Fibroblast of the aortic adventitia (primary cell): ENCODE results near the gene THAP6. TPM values are rescaled to one million over a fixed set of nuclear protein-coding genes. Genes with fewer than 3 reads are reported as not detected.
"Not testable (repeated sequence)": the region's sequence is repeated elsewhere in the genome, so short reads cannot be mapped to it uniquely, and the experiment has no call there.

Experiments
- DNase-seq: peaks from one replicate; pipeline ENCODE4 v3.0.0-alpha.2; 2010; ENCODE audit warnings: low read depth
- H3K4me3 ChIP-seq: 2 replicates; pipeline ENCODE4 v1.5.1; 2011; ENCODE audit warnings: low read depth, mild to moderate bottlenecking, control low read depth, low read length, moderate library complexity
- total RNA-seq: library from RNA; depleted of rRNA; stranded (reverse); fragments of >200 nt; gene quantifications from 2 replicates; pipeline ENCODE4 v1.2.3, GENCODE V29; 2012; ENCODE audit warnings: low replicate concordance
- TF ChIP-seq, protein P1 (sequence below): IDR thresholded peaks from 2 replicates; pipeline ENCODE4 v1.5.1; 2011; ENCODE audit warnings: mild to moderate bottlenecking, low read length, control low read depth, inconsistent platforms; ENCODE audit not compliant: insufficient read depth

The THAP6 gene
- total RNA-seq, 1 donor = 22.0 TPM

DNA sequence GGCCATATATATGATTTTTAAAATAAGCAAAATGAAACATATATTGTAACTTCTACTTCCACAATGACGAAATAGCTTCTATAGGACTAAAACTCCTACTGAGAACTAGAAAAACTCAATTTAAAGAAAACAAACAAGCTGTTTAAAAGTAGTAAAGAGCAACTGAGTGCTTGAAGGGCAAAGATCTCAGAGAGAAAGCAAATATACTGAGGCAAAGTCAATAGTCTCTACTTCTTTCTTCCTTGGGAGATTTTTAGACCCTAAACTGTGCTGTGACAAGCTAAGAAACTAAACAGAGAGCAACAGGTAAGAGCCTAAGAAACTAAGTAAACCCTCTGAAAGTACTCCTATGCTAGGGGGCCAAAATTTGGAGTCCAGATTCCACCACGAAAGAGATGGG, 8.6 kb upstream of the THAP6 start:
- TF ChIP-seq, protein P1, sequence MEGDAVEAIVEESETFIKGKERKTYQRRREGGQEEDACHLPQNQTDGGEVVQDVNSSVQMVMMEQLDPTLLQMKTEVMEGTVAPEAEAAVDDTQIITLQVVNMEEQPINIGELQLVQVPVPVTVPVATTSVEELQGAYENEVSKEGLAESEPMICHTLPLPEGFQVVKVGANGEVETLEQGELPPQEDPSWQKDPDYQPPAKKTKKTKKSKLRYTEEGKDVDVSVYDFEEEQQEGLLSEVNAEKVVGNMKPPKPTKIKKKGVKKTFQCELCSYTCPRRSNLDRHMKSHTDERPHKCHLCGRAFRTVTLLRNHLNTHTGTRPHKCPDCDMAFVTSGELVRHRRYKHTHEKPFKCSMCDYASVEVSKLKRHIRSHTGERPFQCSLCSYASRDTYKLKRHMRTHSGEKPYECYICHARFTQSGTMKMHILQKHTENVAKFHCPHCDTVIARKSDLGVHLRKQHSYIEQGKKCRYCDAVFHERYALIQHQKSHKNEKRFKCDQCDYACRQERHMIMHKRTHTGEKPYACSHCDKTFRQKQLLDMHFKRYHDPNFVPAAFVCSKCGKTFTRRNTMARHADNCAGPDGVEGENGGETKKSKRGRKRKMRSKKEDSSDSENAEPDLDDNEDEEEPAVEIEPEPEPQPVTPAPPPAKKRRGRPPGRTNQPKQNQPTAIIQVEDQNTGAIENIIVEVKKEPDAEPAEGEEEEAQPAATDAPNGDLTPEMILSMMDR = no peak
- H3K4me3 ChIP-seq = no peak overlapping the region
- DNase-seq = no peak

DNA sequence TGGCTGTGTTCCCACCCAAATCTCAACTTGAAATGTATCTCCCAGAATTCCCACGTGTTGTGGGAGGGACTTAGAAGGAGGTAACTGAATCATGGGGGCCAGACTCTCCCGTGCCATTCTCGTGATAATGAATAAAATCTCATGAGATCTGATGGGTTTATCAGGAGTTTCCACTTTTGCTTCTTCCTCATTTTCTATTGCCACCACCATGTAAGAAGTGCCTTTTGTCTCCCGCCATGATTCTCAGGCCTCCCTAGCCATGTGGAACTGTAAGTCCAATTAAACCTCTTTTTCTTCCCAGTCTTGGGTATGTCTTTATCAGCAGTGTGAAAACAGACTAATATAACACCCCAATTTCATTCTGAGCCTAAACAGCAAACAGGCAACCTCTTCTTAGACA, 4.7 kb upstream of the THAP6 start:
- not testable (repeated sequence) for H3K4me3 ChIP-seq, DNase-seq

DNA sequence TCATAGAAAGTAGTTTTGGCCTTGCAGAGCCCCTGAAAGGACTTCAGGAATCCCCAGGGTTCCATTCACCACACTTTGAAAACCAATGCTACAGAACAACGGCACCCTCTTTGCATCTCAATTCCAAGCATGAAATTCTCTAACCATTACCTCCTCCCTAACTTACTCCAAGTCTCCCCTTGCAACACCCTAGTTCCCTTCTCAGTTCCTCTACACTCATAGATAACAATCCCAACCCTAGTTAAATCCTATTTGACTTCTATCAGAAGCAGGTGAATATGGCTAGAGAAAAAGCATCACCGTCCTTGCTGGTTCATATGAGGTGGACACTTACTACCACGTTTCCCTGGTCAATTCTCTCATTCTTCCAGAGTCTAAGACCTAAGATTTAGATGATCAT, 2.4 kb upstream of the THAP6 start:
- no peak for DNase-seq
- TF ChIP-seq, protein P1 = no peak
- H3K4me3 ChIP-seq = peak overlapping the region; percentile 32

DNA sequence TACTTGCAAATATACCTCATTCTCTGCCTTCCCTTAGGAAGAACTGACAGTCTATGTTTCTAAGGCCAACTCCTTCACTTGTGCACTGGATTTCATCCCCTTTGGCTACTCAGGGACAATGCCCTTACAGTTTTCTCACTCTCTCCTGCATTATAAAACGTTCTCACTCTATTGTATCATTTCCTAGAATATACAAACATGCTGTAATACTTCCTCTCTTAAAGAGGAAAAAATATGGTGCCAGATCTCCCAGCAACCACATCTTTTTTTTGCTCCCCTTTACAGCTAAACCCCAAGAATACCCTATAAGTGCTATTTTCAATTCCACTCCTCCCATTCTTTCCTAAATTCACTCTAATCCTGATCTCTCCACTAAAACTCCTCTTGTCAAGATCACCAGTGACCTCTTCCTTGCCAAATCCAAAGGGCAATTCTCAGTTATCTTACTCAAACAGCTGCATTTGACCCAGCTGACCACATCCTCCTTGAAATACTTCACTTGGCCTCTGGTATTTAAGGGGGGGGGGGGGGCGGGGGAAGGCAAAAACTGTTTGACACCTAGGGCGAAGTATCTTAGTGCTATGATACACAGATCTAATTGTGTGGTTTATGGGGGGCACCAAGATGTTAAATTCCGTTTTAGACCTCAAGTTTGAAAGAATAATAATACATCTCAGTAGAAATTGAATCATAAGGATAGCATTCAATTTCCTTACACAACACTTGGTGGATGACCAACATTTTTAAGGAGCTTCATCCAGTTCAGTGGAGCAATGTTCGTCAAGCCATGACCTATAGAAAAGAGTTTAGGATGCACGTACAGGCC, 1.7 kb upstream of the THAP6 start:
- peak overlapping the region; percentile 96 for H3K4me3 ChIP-seq
- TF ChIP-seq, protein P1 = no peak
- peak; percentile 48 for DNase-seq

DNA sequence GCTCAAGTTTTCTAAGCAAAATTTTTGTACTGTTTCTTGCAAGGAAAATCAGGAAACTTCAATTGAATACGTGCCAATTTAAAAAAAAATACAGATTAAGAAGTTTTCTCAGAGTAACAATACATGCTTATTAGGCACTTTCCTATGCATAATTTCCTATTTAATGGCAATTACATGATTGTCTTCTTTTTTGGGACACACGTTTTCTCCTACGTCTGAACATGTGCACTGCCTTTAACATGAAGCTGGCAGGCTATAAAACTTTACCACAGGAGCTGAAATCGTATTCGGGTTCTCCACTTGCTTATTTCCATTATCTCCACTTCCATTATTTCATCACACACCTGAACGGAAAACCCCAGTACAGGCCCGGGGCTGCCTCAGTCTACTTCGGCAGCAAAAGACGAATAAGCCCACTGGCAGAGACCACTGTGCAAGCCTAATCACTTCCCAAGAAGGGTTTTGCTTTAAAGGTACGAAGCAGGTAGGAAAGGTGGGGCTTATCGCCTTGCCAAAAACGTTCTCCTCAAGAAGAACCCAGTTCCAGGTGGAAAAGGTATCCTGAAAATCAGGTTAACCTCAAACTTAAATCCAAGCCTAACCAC, 645 bp upstream of the THAP6 start:
- peak; percentile 28 for DNase-seq
- TF ChIP-seq, protein P1 = no peak
- H3K4me3 ChIP-seq = peak overlapping the region; percentile 96

DNA sequence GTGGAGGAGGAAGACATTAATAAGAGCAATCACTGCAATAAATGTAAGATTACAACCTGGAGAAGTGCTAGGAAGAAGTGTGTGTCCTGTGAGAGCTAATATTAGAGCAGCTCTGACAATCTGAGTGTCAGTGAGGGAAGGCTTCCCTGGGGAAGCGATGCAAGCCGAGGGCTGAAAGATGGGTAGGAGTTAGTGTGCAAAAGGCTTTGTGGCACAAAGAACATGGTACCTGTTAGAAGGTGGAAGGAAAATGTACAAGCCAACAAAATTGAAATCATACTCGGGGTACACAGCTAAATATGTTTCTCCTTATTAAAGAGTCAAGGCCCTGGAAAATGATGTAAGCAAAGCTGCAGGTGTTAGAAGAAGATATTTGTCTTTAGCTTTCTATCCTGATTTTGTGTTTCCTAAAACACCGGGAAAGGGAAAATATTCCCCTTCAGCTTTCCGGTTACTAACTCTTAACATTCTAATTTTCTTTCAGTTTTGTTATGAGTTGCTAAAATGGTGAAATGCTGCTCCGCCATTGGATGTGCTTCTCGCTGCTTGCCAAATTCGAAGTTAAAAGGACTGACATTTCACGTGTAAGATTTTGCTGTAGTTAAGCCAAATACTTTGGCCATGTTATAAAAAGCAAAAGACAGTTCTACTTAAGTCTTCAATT, 808 bp downstream of the THAP6 start:
- no peak for DNase-seq
- H3K4me3 ChIP-seq = peak overlapping the region; percentile 96
- TF ChIP-seq, protein P1 = no peak

DNA sequence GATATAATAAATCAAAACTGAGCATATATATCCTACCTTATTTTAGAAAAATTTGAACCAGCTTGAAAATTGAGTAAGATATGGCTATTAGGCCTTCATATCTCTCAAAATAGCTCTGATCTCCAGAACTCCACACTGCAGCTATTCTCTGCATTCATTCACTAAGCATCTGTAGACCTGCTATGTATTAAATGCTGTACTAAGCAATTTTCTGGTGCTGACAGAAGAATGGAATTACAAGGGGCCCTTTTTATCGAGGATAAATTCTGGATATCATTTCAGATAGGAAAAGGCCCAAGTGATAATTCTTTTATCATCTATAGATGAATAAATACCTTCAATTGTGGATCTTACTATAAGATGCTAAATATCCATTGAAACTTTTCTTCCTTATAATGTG, 1.9 kb downstream of the THAP6 start:
- no peak for DNase-seq
- H3K4me3 ChIP-seq = no peak overlapping the region
- TF ChIP-seq, protein P1 = no peak

DNA sequence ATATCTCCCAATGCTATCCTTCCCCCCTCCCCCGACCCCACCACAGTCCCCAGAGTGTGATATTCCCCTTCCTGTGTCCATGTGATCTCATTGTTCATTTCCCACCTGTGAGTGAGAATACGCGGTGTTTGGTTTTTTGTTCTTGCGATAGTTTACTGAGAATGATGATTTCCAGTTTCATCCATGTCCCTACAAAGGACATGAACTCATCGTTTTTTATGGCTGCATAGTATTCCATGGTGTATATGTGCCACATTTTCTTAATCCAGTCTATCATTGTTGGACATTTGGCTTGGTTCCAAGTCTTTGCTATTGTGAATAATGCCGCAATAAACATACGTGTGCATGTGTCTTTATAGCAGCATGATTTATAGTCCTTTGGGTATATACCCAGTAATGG, 5.2 kb downstream of the THAP6 start:
- not testable (repeated sequence) for H3K4me3 ChIP-seq, DNase-seq
